ENCODE results near the gene ACOT11. TPM values are rescaled to one million over a fixed set of nuclear protein-coding genes. Genes with fewer than 3 reads are reported as not detected.
"Not testable (repeated sequence)": the region's sequence is repeated elsewhere in the genome, so short reads cannot be mapped to it uniquely, and the experiment has no call there.

Gene ACOT11
- polyA plus RNA-seq, 1 donor (not counting 4 experiments of a cell fraction or from before 2014, with no cell fraction given): 3.4 TPM

DNA sequence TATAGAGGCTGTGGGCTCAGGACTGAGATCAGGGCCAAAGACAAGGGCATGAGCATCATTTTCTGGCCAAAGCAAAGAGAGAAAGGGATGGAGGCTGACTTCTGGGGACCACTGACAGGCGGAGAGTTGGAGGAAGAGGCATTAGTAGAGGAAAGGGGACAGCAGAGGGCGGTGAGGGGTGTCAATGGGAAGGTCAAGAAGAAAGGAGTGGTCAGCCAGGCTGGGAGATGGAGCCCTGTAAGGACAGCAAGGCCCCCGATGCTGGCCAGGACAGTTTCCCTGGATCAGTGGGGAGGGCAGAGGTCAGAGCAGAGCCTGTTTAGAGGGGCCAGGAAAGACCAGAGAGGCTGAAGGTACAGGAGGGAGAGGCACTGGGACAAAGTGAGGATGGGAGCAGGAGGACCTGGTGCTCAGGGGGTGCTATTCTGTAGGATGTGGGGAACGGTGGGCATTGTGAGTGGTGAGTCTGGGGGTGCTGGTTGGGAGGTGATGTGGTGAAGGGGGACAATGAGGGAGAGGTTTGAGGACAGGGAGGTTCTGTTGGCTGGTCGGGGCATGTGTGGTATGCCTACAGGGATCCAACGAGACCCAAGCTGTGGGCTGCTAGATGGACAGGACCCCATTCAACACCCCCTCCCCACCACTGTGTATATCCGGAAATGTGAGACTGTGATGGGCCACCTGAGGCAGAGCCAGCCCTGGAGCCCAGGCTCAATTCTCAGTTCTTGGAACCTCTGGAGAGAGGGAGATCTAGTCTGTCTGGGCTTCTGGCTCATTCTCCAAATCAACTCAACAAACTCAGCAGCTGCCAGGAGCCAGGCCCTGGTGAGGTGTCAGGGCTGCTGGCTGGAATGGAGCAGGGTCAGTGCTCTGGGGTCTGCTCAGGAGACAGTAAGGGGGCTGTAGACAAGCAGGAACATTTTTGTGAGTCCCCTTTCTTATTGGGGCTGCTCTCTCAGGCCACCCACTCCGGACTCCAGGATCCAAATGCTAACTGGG is 76.7 kb downstream of the ACOT11 start:
- H4K20me1 ChIP-seq (ENCODE audit: control insufficient read depth, extremely low read depth, insufficient read depth, low read length): no peaks in the 10 kb centered on the region
- H3K9ac ChIP-seq (ENCODE audit: control insufficient read depth, extremely low read depth, insufficient read depth, low read length): no peak overlapping the region
- H3K27me3 ChIP-seq (ENCODE audit: control insufficient read depth, extremely low read depth, insufficient read depth, low read length): no peaks in the 10 kb centered on the region
- no peak overlapping the region for H3K4me2 ChIP-seq (ENCODE audit: control insufficient read depth, extremely low read depth, insufficient read depth, low read depth, low read length)
- DNase-seq (ENCODE audit: low read depth, low spot score) (no peak), FAIRE-seq (no peak)
- H3K79me2 ChIP-seq (ENCODE audit: control insufficient read depth, insufficient read depth, low read length): no peaks in the 10 kb centered on the region
- H3K9me3 ChIP-seq (ENCODE audit: control insufficient read depth, low read depth, low read length): no peaks in the 10 kb centered on the region
- H3K4me1 ChIP-seq (ENCODE audit: control insufficient read depth, extremely low read depth, insufficient read depth, low read length): no peaks in the 10 kb centered on the region
- H3K27ac ChIP-seq (ENCODE audit: control insufficient read depth, insufficient read depth, low read length): no peak overlapping the region
- H3K36me3 ChIP-seq (ENCODE audit: control insufficient read depth in 2 of 2, extremely low read depth in 1 of 2, insufficient read depth in 2 of 2, low read length in 2 of 2): no peaks in the 10 kb centered on the region
- no peak overlapping the region for H3K4me3 ChIP-seq (ENCODE audit: control insufficient read depth in 2 of 3, extremely low read depth in 1 of 3, insufficient read depth in 2 of 3, low read depth in 1 of 3, low read length in 3 of 3)
- H2AFZ ChIP-seq (ENCODE audit: control insufficient read depth, low read length): no peak overlapping the region
- H3K9me1 ChIP-seq (ENCODE audit: control insufficient read depth, extremely low read depth, insufficient read depth, low read length): no peaks in the 10 kb centered on the region
- no peak for TF ChIP-seq EZH2 (IDR thresholded peaks at IDR 0.05; ENCODE audit: low read length)
- TF ChIP-seq, protein P1, sequence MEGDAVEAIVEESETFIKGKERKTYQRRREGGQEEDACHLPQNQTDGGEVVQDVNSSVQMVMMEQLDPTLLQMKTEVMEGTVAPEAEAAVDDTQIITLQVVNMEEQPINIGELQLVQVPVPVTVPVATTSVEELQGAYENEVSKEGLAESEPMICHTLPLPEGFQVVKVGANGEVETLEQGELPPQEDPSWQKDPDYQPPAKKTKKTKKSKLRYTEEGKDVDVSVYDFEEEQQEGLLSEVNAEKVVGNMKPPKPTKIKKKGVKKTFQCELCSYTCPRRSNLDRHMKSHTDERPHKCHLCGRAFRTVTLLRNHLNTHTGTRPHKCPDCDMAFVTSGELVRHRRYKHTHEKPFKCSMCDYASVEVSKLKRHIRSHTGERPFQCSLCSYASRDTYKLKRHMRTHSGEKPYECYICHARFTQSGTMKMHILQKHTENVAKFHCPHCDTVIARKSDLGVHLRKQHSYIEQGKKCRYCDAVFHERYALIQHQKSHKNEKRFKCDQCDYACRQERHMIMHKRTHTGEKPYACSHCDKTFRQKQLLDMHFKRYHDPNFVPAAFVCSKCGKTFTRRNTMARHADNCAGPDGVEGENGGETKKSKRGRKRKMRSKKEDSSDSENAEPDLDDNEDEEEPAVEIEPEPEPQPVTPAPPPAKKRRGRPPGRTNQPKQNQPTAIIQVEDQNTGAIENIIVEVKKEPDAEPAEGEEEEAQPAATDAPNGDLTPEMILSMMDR (optimal IDR thresholded peaks at IDR 0.05 in 1 of 3, IDR thresholded peaks at IDR 0.05 in 1 of 3, conservative IDR thresholded peaks at IDR 0.05 in 1 of 3; ENCODE audit: extremely low read depth in 1 of 3, insufficient read depth in 2 of 3, low read length in 3 of 3): no peak
- dilution Hi-C loops (cut with MboI; ENCODE audit: extremely low pct_ligation_motif_present, low sequenced_read_pairs): no loop called here

DNA sequence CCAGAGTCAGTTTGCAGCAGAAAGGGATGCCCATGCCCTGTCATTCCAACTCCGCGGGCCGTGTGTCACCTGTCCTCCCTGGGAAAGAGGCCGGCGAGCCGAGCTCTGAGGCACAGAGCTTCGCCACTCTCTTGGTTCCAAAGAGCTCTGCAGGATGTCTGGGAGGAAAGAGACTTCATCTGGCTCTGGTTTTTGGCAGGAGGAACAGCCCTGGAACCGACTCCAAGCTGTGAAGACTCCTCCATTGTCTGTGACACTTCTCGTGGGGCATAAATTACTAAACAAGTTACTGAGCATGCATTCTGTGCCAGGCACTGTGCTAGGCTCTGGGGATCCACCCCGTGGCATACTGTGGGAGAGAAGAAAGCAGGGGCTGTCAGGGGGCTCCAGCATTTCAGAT is 79.2 kb downstream of the ACOT11 start:
- FAIRE-seq: no peak
- no peak overlapping the region for H2AFZ ChIP-seq (ENCODE audit: control insufficient read depth, low read length)

GRCh38 chr1:54635804-54636203 is 87.8 kb downstream of the ACOT11 start:
- H3K9ac ChIP-seq (ENCODE audit: control insufficient read depth, extremely low read depth, insufficient read depth, low read length); FAIRE-seq; H3K27ac ChIP-seq (ENCODE audit: control insufficient read depth, insufficient read depth, low read length); H3K36me3 ChIP-seq (ENCODE audit: control insufficient read depth in 2 of 2, extremely low read depth in 1 of 2, insufficient read depth in 2 of 2, low read length in 2 of 2); H3K4me1 ChIP-seq (ENCODE audit: control insufficient read depth, extremely low read depth, insufficient read depth, low read length); H4K20me1 ChIP-seq (ENCODE audit: control insufficient read depth, extremely low read depth, insufficient read depth, low read length); H2AFZ ChIP-seq (ENCODE audit: control insufficient read depth, low read length); DNase-seq (ENCODE audit: low read depth, low spot score); H3K9me1 ChIP-seq (ENCODE audit: control insufficient read depth, extremely low read depth, insufficient read depth, low read length); H3K4me3 ChIP-seq (ENCODE audit: control insufficient read depth in 2 of 3, extremely low read depth in 1 of 3, insufficient read depth in 2 of 3, low read depth in 1 of 3, low read length in 3 of 3); dilution Hi-C loops (cut with MboI; ENCODE audit: extremely low pct_ligation_motif_present, low sequenced_read_pairs); H3K4me2 ChIP-seq (ENCODE audit: control insufficient read depth, extremely low read depth, insufficient read depth, low read depth, low read length); H3K9me3 ChIP-seq (ENCODE audit: control insufficient read depth, low read depth, low read length); H3K79me2 ChIP-seq (ENCODE audit: control insufficient read depth, insufficient read depth, low read length); H3K27me3 ChIP-seq (ENCODE audit: control insufficient read depth, extremely low read depth, insufficient read depth, low read length): not testable (repeated sequence)

More for the DNA sequence above, 79.2 kb downstream of the ACOT11 start:
- no peaks in the 10 kb centered on the region for H4K20me1 ChIP-seq (ENCODE audit: control insufficient read depth, extremely low read depth, insufficient read depth, low read length)
- dilution Hi-C loops (cut with MboI; ENCODE audit: extremely low pct_ligation_motif_present, low sequenced_read_pairs): no loop called here
- no peaks in the 10 kb centered on the region for H3K79me2 ChIP-seq (ENCODE audit: control insufficient read depth, insufficient read depth, low read length)
- no peak overlapping the region for H3K4me2 ChIP-seq (ENCODE audit: control insufficient read depth, extremely low read depth, insufficient read depth, low read depth, low read length)
- no peaks in the 10 kb centered on the region for H3K27me3 ChIP-seq (ENCODE audit: control insufficient read depth, extremely low read depth, insufficient read depth, low read length)
- no peaks in the 10 kb centered on the region for H3K4me1 ChIP-seq (ENCODE audit: control insufficient read depth, extremely low read depth, insufficient read depth, low read length)
- TF ChIP-seq, protein P1 (optimal IDR thresholded peaks at IDR 0.05 in 1 of 3, IDR thresholded peaks at IDR 0.05 in 1 of 3, conservative IDR thresholded peaks at IDR 0.05 in 1 of 3; ENCODE audit: extremely low read depth in 1 of 3, insufficient read depth in 2 of 3, low read length in 3 of 3): no peak
- no peak for TF ChIP-seq EZH2 (IDR thresholded peaks at IDR 0.05; ENCODE audit: low read length)
- no peak for DNase-seq (ENCODE audit: low read depth, low spot score)
- no peak overlapping the region for H3K4me3 ChIP-seq (ENCODE audit: control insufficient read depth in 2 of 3, extremely low read depth in 1 of 3, insufficient read depth in 2 of 3, low read depth in 1 of 3, low read length in 3 of 3)
- H3K9ac ChIP-seq (ENCODE audit: control insufficient read depth, extremely low read depth, insufficient read depth, low read length): no peak overlapping the region
- H3K9me3 ChIP-seq (ENCODE audit: control insufficient read depth, low read depth, low read length): no peaks in the 10 kb centered on the region
- no peaks in the 10 kb centered on the region for H3K9me1 ChIP-seq (ENCODE audit: control insufficient read depth, extremely low read depth, insufficient read depth, low read length)
- H3K36me3 ChIP-seq (ENCODE audit: control insufficient read depth in 2 of 2, extremely low read depth in 1 of 2, insufficient read depth in 2 of 2, low read length in 2 of 2): no peaks in the 10 kb centered on the region
- no peak overlapping the region for H3K27ac ChIP-seq (ENCODE audit: control insufficient read depth, insufficient read depth, low read length)
